ENCODE data around the gene GSK3B.
A peak's percentile ranks its signal among the peaks of the same experiment; 100 is the strongest.

GSK3B gene

DNA sequence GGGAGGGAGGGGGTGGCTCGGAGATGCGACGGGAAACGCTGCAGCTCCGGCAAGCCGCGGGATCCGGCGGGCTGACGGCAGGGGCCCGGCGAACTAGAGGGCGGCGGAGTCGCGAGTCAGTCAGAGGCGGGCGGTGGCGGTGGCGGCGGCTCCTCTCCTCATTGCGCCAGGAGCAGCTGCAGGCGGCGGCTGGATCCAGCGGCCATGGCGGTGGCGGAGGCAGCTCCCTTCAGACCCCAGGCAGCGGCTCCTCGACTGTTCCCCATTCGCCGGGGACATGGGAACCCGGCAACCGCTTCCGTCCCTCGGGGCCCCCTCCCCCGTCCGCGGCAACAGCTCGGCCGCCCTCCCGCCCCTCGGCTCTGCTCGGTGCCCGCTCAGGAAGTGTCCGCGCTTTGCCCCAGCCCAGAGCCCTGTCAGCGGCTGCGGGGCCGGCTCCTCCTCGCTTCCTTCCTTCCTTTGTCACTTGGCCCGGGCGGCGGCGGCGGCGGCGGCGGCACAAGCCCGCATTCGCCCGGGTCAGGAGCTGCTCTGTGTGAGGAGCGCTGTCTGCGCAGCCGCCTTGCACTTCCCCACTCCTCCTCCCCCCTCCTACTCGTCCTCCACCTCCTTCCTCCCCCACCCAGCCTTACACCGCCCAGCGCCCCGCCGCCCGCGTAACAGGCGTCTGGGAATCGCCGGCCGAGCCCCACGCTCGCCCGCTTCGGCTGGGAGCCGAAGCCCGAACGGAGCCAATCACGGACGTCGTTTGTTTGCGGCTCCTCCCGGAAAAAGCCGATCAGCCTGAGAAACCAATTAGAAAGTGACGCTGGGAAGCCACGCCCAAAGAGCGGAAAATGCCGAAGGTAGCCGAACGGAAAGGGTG is at the start of gene GSK3B:
TSS of gene GSK3B (minus strand) at position 537 of the 865 bp plus-strand sequence. CDS start 1,013 bp downstream, outside the sequence.
- peak in 1 of 2 experiments; percentile 95 for DNase-seq

DNA sequence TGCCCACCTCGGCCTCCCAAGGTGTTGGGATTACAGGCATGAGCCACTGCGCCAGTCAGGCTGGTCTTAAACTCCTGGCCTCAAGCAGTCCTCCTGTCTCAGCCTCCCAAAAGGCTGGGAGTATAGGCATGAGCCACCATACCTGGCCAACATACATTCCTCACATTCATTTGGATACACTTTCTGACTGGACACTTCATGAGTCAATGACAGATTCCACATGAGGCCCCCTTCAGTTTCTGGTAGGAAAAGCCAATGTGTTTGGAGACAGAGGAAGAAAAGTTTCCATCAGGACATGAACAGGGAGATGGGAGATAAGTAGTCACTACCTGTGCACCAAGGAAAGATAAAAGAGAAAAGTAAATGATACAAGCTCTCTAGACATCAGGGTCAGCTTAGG is 49.4 kb upstream of the GSK3B start:
- DNase-seq, result no peak

DNA sequence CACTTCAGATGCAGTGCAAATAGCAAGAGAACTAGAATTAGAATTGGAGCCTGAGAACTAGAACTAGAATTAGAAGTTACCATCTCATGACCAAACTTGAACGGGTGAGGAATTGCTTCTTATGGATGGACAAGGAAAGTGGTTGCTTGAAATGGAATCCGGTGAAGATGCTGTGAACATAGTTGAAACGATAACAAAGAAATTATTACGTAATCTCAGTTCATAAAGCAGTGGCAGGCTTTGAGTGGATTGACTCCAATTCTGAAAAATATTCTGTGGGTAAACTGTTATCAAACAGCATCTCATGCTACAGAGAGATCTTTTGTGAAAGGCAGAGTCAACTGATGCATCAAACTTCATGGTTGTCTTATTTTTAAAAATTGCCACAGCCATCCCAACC is 48.0 kb upstream of the GSK3B start:
- DNase-seq, result no peak

DNA sequence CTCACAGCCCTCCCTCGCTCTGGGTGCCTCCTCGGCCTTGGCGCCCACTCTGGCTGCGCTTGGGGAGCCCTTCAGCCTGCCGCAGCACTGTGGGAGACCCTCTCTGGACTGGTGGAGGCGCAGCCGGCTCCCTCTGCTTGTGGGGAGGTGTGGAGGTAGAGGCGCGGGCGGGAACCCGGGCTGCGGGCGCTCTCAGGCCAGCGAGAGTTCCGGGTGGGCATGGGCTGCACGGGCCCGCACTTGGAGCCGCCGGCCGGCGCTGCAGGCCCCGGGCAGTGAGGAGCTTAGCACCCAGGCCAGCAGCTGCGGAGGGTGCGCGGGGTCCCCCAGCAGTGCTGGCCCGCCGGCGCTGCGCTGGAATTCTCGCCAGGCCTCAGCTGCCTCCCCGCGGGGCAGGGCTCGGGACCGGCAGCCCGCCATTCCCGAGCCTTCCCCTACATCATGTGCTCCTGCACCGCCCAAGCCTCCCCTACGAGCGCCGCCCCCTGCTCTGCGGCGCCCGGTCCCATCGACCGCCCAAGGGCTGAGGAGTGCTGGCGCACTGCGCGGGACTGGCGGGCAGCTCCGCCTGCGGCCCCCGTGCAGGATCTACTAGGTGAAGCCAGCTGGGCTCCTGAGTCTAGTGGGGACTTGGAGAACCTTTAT is 46.0 kb upstream of the GSK3B start:
- DNase-seq, result no peak

DNA sequence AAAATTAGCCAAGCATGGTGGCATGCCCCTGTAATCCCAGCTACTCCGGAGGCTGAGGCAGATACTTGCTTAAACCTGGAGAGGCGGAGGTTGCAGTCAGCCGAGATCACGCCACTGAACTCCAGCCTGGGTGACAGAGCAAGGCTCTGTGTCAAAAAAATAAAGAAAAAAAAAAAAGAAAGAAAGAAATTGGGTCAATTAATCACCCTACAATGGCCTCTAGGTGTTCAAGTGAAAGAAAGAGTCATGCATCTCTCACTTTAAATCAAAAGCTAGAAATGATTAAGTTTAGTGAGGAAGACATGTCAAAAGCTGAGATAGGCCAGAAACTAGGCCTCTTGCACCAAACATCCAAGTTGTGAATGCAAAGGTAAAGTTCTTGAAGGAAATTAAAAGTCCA is 44.9 kb upstream of the GSK3B start:
- DNase-seq, result no peak

DNA sequence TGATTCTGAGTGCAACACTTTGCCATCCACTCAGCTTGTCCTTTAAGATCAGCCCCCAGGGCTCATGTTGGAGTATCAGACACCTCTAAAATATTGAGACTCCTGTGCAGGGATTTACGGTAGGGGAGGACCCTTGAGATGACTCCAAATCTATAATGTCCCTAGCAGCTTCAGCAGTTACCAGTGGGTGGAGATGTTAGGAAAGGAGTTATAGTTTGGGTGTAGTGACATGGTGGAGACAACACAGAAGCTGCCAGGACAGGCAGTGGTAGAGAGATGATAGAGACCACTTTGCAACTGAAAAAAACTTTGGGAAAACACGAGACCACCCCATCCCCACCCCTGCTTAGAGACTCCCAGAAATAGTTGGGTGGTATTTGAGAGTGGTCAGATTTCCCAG is 43.3 kb upstream of the GSK3B start:
- no peak for DNase-seq

DNA sequence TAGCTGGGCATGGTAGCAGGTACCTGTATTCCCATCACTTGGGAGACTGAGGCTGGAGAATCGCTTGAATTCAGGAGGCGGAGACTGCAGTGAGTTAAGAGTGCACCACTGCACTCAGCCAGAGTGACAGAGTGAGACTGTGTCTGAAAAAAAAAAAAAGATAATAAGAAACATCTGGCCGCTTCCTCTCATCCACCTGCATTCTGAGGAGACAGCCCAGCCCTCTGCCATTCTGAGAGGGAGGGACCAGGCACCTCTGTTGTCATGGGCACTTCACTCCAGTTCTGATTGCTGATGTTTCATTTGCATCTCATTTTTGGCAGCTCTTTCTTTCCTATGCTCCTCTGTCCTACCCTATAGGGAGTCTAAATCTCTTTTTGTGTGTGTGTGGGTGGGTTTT is 36.4 kb upstream of the GSK3B start:
- DNase-seq, result no peak

DNA sequence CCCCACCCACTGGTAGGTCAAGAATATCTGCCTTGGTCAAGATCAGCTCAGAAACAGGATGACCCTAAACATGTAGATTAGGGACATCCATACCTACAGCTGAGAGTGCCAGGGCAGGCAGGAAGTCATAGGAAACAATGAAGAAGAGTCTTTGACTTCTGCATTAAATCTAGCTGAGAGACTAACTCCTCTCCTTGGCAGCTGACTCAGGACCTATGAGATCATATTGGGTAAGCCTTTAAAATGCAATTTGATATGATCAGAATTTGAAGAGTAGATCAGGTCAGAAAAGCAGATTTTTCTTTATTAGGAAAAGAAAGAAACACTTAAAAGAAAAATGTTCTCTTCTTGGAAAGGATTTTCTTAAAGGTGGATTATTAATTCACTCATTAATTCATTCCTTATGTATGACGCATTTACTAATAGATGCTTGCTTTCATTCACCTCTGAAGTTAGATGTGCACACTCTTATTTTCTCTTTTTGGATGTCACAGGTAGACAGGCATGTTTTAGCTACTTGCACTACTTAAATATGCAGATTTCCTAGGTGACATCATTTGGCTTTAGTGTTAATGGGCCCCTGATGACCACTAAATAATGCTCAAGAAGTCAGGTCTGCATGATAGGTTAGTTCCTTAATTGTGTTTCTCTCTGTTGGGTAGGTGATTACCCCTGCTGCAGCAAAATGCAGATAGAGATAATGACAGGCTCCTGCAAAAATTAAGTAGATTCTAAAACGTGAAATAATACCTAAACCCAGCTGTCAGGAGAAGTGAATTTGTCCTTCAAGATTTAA is 35.7 kb upstream of the GSK3B start:
- no peak for DNase-seq

DNA sequence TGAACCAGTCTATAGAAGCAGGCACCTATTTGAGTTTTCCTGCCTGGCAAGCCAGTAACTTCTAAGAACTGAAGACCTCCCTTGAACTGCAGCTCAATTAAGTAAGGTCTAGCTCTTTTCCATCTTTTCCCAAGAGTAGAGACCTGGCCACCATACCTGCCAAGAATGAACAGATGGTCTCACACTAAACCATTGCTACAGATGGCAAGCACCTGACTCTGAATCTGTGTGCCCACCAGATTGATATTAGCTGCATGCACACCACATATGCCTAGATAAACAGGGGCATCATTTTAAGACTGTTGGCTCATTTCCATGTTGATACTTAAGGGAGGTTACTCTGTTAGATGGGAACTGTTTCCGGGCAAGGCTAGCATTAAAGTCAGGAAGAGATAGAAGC is 34.8 kb upstream of the GSK3B start:
- DNase-seq, result peak in 1 of 2 experiments; percentile 62

DNA sequence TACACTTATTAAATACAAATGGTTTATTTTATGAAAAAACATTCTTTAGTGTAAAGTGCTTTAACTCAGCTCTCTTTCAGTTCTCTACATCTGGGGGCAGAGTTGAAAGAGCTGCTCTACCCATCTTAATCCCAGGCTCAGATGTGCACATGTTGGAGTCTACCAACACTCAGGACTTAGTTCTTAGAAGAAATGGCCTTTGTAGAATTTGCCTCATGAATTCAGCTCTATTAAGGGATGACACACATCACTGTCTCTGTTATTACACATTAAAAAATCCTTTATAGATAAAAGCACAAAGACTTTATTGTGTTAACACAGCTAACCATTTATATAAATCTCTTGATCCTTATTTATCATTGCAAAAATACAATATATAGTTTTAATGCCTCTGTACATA is 31.7 kb upstream of the GSK3B start:
- DNase-seq, result no peak

DNA sequence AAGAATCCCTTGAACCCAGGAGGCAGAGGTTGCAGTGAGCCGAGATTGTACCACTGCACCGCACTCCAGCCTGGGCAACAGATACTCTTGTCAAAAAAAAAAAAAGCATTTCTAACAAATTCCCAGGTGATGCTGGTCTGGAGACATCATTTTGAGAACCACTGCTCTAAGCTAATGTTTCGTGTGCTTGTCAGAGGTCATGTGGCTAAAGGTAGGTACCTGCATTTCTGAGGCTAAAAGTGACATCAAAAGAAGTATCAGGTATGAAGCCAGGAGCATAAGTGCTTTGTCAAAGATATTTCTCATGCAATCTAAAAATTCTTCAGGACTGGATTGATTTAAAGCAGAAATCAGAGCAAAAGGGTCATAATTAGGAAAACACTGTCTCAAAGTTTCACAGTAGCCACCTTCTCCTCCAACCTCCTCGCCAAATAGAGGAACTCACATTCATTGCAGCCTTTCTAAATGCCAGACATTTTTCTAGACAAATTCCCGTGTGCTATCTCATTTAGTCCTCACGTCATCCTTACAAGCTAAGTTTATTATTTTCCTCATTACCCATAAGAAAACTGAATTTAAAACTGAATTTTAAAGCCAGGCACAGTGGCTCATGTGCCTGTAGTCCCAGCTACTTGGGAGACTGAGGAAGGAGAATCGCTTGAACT is 25.7 kb upstream of the GSK3B start:
- DNase-seq, result no peak

DNA sequence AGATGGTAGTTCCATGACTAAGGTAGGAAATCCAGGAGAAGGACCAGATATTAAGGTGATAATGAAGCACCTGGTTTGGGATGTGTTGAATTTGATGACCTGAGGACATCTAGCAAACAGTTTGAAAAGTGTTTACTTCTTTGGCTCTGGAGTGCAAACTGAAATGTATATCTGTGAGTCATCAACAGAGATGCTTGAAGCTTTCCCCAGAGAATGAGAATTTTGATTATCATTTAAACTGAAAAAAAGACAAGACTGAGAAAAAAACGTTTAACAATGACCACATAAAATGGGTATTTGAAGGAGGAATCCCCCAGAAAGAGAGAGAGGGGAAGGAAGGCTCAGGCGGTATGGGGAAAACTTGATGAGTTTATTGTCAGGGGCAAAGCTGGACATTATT is 20.7 kb upstream of the GSK3B start:
- no peak for DNase-seq

DNA sequence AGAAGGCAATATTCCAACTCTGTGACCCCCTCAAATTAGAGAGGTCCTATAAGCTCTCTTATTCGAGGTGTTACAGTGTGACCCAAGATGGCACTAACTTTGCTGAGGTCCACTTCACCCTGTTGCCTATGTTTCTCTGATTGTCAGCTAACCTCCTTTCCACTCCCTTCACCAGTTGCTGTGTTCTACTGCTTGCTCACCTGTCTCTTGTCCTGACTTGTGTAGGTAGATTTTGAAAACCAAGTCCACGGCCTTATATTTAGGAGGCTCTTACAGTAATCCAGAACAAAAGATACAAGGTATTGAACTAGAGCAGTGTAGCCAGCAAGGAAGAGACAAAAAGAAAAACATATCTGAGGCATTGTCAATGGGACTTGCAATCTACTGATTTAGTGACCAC is 20.1 kb upstream of the GSK3B start:
- no peak for DNase-seq

DNA sequence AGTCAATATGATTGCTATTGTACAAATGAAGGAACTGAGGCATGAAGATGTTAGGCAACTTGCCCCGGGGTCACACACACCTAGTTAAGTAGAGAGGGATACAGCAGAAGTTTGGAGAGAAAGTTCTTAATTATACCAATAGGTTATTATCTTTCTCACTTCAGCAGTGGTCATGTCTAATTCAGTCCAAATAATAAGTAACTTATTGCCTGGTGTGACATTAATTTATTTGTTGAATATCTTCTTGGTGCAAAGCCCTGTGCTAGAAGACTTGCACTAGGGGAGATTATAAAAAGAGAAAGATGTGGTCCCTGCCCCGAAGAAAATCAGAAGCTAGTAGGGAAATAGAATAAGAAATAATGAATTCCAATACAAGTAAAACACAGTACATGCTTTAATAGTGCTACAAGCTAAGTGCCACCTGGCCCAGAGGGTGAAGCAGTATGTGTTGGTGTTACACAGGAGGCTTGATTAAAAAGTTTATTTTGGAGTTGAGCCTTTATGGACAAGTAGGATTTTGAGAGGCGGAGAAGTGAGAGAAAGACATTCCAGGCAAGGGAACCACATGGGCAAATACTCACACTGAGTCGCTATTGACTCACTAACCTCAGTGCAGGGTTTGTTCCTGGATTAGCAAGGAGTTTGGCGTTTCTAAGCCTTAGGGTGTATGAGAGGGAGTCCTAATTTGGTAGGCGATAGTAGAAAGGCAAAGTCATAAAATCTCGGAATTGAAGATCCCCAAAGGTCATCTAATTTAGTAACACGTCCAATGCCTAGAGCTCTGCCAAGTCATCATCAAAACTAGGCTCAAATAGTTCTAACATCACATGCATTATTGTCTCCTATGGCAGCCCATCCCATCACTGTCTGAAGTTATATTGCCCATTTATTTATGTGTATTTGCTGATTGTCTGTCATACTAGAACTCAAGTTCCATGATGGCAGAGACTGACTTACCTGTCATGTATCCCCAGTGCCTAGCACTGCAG is 19.2 kb upstream of the GSK3B start:
- no peak for DNase-seq

DNA sequence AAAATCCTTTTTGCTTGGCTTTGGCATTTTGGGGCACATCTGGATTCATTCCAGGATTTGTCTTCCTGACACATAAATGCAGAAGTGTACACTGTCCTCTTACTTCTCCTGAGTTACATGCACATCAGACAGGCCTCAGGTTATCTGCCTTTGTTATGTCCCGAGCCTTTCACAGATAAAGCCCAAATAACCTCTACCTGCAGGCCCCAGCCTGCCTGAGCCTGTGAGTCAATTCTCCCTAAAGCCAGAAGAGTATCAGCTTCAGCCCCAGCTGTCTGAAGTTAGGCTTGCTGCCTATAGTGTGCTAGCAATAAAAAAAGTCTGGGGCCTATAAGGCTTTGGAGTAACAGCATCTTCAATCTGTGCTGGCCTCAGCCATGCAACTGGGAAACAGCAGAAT is 17.7 kb upstream of the GSK3B start:
- no peak for DNase-seq

DNA sequence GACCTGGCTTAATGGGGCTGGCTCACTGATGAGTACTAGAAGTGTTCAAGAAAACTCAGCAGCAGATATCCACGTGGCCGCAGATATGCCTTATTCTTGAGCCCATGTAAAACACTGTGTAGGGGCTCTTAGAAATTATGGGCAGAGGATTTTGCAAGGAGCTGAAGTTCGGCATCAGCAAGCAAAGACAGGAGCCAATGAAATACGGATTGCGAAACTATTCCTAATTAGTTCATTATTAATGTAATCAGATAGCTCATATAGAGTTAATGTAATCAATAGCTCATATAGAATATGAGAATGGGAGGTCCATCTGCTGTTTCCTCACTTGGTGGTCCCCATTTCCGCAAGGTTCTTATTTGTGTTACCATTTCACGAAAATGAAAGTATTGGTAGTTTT is 9.0 kb upstream of the GSK3B start:
- DNase-seq, result no peak

DNA sequence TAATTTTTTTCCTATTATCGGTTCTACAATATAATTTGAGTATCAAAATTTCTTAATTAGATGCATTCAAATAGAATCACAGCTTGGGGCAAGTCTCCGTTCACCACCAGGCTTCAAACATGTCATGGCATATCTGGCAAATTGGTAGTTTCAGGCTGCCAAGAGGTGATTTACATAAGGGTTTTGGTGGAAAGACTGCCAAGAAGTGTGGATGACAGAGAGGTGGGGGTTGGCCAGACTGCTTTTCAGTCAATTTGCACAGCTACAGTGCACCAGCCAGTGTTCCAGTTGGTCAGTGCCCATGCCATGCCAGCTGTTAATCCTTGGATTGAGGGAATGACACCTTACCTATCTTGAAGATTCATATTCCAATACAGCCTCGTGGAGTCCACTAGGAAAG is 8.4 kb upstream of the GSK3B start:
- DNase-seq, result peak; percentile 11 to 55

DNA sequence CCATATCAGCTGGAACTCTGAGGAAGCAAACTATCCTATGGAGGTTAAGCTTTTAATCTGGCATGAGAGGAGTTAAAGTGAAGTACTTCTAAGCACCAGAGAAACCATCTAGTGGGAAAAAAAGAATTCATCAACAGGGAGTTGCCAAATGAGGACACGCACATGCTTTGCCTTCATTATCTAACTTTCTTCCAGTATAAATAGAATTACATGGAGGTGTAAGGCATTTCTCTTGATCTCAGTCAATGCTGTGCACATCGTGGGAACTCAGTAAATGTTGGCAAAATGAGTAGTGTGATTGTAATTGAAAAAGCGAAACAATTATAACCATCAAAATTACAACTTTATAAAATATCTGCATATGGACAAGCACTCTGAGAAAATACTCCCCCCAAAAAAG is 8.0 kb upstream of the GSK3B start:
- no peak for DNase-seq

DNA sequence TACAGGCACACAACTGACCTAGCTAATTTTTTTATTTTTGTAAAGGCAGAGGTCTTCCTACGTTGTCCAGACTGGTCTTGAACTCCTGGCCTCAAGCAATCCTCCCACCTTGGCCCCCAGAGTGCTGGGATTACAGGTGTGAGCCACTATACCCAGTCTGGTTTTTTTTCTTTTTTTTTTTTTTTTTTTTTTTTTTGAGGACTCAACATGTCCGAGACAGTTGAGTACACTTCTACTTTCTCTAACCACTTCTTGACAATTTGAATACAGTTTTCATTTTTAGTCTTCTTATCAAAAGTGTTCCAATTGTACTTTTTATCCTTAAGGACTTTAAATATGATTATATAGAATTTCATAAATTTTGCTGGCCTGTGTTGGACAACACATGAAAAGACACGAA is 7.4 kb upstream of the GSK3B start:
- no peak for DNase-seq

DNA sequence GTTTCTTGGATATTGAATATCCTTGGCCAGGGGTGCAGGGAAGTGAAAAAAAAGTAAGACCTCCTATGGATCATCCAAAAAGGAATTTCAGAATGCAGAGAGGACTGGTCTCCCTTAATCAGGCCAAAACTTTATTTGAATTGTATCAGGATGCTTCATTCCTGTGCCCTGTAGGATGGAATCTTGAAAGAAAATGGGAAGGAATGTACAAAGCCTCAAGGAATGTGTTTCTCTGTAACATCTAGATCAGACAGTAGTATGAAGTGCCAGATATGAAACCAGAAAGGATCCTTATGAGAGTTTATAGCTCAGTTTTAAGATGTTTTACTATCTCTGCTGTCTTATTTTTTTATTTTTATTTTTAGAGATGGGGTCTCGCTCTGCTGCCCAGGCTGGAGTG is 6.5 kb upstream of the GSK3B start:
- DNase-seq, result no peak

DNA sequence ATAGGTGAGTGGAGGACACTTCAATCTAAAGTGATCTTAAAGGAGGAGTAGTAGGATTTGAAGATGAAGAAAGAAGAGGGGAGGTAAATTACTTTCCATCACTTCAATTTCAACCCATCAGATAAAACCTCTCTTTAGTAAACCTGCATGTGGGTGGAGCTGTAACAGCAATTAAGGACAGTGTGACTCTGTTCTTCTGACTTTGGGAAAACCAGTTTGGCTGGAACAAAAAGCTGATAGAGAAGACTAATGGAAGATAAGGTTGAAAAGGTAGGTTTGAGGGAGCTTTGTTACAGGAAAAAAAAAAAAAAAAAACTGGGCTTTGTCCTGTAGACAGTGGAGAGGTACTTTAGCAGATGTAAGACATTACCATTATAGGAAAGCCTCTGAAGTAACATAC is 4.5 kb upstream of the GSK3B start:
- DNase-seq, result no peak

DNA sequence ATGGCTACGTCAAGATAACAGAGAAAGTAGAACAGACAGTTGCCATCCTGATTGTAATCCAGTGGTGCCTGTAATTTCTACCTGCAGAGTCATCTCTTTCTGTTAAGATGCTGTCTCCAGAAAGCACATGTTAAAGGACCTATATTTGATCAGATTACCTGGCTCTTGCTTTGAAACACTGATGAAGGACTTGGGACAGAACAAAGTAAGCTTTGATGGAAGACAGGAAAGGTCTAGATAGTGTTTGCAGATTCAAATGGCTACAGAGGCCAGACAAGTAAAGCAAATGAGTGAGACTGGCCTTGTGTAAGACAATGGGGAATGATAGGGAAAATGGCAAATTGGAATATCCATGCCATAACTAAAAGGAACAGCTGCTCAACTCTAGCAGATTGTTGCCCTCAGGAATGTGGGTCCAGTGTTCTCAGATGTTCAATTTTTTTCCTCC is 1.8 kb upstream of the GSK3B start:
- DNase-seq, result no peak
